ENCODE data around the gene P2RY1.
"Not testable (repeated sequence)": the region's sequence is repeated elsewhere in the genome, so short reads cannot be mapped to it uniquely, and the experiment has no call there.

P2RY1 gene

DNA sequence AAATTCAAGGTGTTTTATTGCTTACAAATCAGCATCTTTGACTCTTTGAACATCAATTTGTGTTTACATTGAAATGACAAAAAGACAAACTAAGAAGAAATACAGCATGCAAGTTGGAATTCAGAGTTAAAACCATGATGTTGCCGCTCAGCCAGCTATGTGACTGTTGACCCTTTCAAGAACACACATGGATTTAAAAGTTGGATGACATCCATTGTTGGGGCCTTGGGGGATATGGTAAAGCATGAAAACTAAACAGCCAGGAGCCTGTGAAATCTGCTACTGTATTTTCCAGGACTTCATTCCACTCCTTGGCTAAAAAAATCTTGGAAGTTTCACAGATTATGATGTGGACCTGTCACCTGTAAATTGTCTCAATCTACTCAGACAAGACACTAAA, 4.6 kb downstream of the P2RY1 start:
- no peak for DNase-seq

DNA sequence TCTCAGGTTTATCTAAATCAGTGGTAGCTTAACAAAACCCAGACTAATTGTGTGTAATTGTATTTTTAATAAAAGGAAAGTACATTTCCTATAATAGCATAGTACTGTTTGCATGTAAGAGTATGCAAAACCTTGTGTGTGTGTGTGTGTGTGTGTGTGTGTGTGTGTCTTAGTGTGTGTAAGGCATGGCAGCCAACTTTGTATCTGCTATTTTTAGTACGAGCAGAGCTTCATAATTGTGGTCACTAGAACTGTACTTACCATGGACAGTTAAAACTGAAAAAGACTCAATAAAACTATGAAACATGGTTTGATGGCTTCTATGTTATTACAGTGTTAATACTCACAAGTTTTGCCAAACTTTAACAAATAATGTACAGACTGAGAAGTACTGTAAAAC, 6.2 kb downstream of the P2RY1 start:
- no peak for DNase-seq

DNA sequence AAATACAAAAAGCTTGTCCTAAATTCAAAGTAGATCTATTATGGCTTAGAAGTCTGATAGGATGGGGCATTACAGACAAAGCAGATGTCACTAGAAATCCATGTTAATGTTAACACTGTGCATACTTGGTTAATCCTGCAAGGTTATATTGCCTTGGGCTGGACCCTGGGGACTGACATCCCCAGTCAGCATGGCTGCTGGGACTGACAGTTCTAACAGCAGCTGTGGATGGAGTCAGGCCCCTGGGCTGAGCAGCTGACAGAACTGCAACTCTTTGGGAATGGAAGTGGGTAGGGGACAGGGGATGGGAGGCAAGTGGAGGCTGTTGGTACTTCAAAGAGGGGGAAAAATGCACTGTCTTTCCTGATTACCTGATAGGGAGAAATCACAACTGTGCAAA, 7.5 kb downstream of the P2RY1 start:
- no peak for DNase-seq

DNA sequence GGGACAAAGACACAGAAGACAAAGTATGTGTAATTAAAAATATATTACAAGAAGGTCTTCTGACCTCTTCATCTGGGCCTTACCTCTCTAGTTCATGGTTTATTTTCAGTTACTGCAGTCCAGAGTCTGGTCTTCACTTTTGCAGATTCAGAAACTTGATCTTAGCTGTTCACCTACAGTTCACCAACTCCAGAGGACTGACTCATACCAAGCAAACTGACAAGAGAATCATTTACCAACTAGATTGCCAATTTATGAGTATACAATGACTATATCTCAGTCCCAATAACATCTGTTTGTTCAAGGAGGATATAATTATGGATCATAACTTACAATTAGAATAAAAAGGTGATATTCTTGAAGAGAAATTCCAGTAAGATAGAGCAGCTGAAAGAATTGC, 9.0 kb downstream of the P2RY1 start:
- no peak for DNase-seq

DNA sequence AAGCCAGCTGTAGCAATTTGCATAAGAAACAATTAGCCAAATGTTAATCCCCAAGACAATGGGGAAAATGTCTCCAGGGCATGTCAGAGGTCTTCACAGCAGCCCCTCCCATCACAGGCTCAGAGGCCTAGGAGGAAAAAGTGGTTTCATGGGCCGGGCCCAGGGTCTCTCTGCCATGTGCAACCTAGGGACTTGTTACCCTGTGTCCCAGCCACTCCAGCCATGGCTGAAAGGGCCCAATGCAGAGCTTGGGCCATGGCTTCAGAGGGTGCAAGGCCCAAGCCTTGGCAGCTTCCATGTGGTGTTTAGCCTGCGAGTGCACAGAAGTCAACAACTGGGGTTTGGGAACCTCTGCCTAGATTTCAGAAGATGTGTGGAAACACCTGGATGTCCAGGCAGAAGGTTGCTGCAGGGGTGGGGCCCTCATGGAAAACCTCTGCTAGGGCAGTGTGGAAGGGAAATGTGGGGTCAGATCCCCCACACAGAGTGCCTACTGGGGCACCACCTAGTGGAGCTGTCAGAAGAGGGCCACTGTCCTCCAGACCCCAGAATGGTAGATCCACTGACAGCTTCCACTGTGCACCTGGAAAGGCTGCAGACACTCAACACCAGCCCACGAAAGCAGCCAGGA, 11.8 kb downstream of the P2RY1 start:
- DNase-seq, result not testable (repeated sequence)

DNA sequence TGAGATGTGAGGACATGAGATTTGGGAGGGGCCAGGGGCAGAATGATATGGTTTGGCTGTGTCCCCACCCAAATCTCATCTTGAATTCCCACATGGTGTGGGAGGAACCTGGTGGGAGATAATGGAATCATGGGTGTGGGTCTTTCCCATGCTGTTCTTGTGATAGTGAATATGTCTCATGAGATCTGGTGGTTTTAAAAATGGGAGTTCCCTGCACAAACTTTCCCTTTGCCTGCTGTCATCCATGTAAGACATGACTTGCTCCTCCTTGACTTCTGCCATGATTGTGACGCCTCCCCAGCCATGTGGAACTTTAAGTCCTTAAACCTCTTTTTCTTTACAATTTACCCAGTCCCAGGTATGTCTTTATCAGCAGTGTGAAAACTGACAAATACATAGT, 12.7 kb downstream of the P2RY1 start:
- not testable (repeated sequence) for DNase-seq

DNA sequence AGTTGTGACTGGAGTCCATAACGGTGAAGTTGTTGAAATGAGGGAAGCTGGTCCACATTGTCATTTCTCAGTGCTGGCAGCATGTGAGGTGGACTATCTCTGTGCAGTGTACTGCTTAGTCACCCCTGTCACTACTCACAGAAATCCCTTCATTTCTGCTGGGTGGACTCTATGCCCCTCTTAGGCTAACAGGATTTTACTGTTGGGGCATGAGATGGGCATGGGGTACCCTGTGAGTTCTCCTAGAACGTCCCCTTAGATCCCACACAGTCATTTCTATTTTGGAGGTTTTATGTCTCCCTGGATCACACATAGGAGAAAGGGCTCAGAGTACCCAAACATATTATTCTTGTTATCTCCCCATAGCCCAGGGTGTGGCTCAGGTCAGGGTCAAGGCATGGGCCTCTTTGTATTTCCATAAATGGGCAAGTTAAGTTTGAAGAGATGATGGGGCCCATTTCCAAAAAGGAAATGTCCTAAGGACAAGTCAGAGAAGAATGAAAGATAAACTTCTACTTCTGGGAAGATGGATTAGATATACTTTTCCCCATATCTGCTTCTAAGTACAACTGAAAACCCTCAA, 15.2 kb downstream of the P2RY1 start:
- no peak for DNase-seq

DNA sequence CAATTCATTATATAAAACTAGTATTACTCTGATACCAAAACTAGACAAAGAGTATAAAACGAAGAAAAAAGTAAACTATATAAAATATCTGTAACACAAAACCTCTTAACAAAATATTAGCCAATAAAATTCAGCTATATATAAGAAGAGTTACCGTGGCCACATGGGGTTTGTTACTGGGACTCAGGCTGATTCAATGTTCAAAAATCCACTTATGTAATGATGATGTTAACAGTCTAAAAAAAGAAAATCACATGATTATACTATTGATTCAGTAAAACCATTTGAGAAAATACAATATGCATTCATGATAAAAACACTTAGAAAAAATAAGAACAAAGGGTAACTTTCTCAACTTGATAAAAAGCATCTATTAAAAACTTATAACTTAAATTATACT, 18.3 kb downstream of the P2RY1 start:
- DNase-seq, result no peak

DNA sequence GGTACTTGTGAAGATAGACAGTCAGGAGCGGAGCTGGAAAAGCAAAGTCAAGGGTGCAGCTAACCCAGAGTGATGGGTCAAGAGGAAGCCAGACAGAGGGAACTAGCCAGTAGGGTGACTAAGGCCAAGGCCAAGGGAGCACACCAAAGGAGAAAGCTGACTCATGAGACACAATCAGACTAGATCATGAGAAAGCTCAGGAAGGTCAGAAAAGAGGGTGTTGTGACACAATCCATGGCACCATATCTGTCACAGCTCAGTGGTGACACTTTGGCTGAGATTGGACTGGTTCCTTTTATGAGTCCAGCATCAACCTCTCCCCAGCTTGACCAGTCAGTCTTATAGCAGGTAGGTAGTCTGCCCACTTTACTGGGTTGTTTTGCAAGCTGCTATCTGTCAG, 22.2 kb downstream of the P2RY1 start:
- peak; percentile 9 for DNase-seq

DNA sequence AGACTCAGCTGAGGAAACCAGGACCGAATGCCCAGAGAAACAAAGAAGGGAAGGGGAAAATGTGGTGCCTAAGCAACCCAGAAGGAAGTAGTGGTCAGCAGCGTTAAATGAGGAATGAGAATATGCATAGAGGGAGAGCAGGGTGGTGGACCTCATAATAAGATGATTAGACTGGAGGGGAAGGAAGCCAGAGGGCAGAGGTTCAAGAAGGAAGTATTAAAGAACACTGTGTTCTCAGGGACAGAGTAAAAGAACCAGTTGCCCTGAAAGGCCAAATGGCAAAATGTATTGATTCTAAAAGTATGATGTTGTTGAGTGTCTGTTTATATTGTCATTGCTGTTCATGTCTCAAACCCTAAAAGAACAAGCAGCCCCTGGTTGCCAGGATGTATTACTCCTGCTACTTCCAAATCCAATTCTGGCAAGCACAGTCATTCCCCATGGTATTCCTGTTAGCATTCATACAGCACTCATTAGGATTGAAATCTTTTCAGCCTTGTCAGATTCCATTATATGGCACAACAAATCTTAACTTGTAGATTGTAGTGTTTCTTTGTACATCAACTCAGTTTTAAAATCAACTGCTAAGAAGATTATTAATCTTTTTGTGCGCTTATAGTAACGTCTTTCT, 23.4 kb downstream of the P2RY1 start:
- DNase-seq, result no peak

DNA sequence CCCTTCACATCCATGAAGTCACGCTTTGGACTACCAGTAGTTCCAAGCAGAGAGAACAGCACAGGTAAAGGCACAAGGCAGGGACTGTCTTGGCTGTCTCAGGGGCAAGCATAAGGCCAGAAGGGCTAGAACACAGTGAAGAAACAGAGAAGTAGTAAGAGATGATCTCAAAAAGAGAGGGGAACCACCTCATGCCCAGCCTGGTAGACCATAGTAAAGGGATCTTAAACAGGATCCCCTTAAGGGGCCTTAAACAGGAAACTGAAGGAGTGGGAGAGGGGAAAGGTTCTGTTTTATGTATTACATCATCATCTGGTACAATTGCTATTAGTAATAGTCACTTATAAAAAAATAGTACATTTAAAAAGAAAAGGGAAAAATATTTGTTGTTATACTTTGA, 25.8 kb downstream of the P2RY1 start:
- DNase-seq, result no peak

DNA sequence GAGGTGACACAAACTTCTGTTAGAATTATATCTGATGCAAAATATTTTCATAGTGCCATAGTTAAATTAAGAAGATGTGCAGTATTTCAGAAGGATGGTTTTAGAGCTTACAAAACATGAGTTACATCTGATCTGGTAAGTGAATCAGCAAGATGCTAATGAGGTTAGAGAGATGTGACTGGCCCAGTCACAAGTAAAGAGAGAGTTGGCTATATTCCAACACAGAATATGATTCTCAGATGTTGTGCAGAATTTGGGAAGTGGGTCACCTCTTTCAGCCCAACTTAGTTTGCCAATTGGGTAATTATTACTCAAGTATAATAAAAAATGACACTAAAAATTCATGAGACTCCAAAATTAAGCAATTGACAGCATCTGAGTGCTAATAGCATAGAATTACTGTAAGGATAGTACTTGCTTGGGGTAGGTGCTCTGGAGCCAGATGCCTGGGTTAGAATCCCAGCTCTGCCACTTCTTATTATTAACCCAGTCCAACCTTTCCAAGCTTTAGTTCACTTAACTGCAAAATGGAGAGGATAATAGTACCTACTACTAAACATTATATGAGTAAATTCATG, 30.8 kb downstream of the P2RY1 start:
- no peak for DNase-seq

DNA sequence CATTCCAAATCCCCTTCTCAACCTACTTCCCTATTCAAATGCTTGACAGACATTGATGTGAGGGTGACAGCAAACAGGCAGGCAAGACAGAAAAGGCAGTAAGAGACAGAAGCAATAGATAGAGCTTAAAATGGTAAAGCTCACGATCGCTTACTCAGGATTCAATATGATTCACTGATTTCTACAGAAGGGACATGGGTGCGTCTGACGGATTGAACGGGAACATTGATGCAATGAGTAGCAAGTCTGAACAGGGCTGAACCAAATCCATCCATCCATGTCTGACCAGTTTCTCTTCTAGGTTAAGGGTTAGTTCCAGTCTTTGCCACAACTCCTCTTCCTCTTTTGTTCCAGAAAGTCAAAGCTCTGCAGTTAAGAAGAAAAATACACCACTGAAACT, 35.1 kb downstream of the P2RY1 start:
- no peak for DNase-seq

DNA sequence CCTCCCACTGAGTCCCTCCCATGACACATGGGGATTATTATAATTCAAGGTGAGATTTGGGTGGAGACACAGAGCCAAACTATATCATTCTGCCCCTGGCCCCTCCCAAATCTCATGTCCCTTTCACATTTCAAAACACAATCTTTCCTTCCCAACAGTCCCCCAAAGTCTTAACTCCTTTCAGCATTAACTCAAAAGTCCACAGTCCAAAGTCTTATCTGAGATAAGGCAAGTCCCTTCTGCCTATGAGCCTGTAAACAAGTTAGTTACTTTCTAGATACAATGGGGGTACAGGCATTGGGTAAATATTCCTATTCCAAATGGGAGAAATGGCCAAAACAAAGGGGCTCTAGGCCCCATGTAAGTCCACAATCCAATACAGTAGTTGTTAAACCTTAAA, 38.4 kb downstream of the P2RY1 start:
- DNase-seq, result not testable (repeated sequence)

DNA sequence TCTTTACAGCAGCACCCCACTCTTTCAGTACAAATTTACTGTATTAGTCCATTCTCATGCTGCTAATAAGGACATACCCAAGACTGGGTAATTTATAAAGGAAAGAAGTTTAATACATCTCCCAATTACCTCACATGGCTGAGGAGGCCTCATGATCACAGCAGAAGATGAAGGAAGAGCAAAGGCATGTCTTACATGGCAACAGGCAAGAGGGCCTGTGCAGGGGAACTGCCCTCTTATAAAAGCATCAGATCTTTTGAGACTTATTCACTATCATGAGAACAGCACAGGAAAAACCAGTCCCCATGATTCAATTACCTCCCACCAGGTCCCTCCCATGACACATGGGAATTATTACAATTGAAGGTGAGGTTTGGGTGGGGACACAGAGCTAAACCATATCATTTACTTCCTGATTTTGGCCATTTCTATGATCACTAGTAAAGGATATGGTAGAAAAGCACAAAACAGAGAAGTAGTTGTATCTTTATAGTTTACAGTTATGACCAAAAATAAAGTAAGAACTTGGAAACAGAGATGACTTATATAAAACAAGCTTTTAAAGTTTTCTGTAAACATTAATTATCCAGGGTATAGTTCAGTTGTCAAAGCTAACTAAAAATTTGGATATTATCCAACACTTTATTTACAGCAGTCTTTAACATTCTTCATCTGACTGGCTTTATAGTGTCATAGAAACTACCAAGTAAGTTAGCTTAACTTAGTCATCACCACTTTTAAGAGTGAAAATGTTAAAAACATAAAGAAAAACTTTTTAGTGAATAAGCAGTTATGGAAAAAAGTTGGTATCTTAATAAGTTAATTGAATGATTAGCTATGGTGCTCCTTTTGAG, 40.2 kb downstream of the P2RY1 start:
- DNase-seq, result no peak

DNA sequence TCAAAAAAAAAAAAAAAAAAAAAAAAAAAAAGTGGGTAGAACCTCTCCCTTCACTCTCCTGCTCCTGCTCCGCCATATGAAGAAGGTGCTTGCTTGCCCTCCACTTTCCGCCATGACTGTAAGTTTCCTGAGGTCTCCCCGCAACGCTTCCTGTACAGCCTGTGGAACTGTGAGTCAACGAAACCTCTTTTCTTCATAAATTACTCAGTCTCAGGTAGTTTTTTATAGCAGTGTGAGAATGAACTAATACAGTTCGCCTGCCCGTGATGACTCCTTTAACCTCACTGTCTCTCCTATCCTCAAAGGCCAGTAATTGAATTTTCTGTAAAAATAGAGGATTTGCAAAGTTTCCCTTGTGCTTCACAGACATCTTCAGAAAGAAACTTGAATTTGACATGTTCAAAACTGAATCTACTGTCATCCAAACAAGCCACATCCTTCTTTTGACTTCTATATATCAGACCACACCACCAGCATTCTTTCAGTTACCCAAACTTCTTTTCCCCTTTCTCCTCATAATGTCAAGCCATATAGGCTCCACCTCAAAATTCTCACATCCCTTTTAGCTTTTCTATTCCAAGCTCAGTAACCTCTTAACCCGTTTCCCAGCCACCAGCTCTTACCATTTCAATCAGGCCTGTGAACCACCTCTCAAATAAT, 44.3 kb downstream of the P2RY1 start:
- no peak for DNase-seq

DNA sequence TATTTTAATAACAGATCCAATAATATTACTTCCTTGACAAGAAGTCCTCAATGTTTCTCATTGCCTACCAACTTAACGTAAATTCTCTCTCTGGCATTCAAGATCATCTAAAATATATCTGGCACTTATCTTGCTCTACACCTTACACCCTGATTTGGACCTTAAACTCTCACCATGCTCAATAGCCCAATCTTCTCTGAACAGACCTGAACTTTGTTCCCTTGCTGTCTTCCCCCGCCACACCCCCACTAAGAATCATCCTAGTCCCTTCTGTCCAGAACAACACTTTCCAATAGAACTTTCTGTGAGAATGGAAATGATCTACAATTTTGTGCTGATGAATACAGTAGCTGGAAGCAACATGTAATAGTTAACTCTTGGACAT, 44.9 kb downstream of the P2RY1 start:
- DNase-seq, result no peak

DNA sequence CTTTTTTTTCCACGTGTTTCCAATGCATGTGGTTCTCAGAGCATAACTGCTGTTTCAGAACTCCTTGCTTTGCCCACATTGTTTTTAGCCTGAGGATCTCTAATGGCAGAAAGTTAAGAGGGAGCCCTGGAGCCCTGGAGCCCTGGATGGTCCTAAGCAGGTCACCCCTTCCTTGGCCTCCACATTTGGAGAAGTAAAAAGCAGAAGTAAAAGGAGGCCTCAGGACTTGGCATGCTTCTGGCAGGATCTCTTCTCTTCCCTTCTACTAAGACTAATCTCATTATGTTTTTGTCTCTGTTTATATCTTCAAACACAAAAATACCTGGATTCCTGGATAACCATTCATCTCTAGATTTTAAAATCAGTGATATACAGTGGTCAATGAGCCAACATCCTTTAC, 50.1 kb downstream of the P2RY1 start:
- no peak for DNase-seq
